GM21529 (cell line): Measurements from ENCODE around the gene LRRC37A3.
"Not testable (repeated sequence)": the region's sequence is repeated elsewhere in the genome, so short reads cannot be mapped to it uniquely, and the experiment has no call there.

Experiments used
- ATAC-seq: cut with Tn5 transposase; IDR thresholded peaks from one replicate; pipeline ENCODE4 v1.9.1; 2021; ENCODE audit not compliant: unreplicated experiment

Gene LRRC37A3

GRCh38 chr17:64837018-64837761 is 82.1 kb downstream of the LRRC37A3 start:
- peak; percentile 95 for ATAC-seq

DNA sequence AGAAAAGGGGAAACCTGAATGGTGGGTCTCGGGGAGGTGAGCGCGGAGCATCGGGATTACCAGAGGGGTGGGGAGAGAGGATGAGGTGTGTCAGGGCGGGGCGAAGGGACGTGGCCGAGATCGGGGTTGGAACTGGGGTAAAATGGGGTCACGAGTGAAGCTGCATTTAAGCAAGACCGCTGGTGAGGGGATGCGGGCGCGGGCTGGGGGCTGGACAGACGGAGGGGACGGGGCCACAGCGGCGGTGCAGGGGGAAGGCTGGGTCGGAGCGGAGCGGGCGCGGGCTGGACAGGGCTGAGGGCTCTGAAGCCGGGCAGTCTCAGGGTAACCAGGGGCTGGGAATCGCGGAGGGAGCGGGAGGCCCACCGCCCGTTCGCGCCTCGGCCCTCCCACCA is 82.7 kb downstream of the LRRC37A3 start:
- ATAC-seq, result peak; percentile 38

DNA sequence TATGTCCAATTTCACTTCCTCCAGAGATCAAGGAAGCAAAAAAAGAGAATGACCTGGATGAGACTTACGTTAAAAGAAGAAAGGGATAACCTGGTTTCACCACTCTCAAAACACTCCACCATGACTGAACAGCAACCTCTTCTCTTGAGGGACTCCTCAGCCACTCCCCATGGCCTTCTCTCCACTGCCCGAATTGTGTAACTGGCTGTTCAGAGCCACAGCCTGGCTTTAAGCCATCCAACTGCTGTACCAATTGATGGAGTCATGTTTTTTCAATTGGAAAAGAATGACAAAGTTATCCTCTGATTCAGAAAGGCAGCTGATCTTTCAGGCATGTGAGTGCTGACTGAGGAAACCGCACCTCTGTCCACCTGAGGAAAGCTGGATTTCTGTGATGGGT is 85.2 kb downstream of the LRRC37A3 start:
- not testable (repeated sequence) for ATAC-seq

- ATAC-seq, result not testable (repeated sequence)
Measured at GRCh38 chr17:64830631-64831040, 88.6 kb downstream of the LRRC37A3 start.

- not testable (repeated sequence) for ATAC-seq
Measured at GRCh38 chr17:64829824-64830630, 89.3 kb downstream of the LRRC37A3 start.

- not testable (repeated sequence) for ATAC-seq
Measured at GRCh38 chr17:64829068-64829467, 90.2 kb downstream of the LRRC37A3 start.

- ATAC-seq, result not testable (repeated sequence)
Measured at GRCh38 chr17:64818904-64819303, 100.4 kb downstream of the LRRC37A3 start.

DNA sequence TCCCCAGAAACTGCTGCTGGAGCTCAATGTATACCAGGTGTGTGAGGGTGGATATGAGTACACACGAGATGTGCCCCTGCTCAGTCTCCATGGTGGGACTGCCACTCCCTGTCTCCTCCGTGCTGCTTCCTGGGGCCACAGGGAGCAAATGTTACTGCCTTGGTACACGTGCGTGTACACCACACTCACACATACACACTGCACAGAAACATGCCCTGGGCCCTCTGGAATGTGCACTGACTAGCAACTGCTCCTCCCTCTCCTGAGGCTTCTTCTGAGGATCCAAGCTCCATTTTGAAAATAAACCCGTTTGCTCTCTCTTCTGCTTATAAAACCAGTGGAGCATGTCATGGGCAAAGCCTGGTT is 103.5 kb downstream of the LRRC37A3 start:
- ATAC-seq, result not testable (repeated sequence)

DNA sequence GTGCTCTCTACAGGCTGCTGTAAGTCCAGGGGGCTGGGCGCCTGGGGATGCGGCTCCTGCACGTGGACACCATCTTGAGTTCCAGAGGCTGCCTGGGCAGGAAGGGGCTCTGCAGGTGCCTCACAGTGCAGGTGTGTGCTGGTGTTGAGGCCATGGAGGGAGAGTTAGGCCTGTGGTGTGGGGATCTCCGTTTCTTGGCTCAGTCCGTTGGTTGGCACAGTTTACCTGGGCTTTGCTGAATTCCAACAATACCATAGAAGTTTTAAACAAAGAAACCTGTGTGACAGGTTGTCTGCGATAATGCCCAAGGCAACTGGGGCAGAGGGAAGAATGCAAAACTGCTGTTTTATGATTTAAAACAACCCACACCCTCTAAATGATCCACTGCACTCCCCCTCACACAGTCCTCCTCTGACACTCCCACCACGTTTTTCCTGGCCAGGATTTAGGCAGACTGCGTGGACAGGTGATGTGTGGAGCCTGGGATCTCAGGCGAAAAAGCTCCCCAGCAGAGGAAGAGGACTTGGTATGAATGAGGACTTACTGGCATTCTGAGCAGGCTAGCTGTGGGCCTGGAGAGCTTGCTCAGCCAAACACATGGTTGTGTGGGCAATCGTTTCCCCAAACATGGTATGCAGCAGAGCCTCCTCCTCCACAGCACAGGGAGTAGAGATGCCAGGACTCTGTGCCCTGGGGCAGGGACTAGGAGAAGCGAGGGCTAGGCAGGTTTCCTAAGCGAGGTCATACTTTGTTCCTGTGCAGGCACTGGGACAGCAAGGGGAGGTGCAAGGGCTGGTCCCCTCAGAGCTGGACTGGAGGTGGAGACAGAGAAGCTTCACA is 104.1 kb downstream of the LRRC37A3 start:
- ATAC-seq, result not testable (repeated sequence)

DNA sequence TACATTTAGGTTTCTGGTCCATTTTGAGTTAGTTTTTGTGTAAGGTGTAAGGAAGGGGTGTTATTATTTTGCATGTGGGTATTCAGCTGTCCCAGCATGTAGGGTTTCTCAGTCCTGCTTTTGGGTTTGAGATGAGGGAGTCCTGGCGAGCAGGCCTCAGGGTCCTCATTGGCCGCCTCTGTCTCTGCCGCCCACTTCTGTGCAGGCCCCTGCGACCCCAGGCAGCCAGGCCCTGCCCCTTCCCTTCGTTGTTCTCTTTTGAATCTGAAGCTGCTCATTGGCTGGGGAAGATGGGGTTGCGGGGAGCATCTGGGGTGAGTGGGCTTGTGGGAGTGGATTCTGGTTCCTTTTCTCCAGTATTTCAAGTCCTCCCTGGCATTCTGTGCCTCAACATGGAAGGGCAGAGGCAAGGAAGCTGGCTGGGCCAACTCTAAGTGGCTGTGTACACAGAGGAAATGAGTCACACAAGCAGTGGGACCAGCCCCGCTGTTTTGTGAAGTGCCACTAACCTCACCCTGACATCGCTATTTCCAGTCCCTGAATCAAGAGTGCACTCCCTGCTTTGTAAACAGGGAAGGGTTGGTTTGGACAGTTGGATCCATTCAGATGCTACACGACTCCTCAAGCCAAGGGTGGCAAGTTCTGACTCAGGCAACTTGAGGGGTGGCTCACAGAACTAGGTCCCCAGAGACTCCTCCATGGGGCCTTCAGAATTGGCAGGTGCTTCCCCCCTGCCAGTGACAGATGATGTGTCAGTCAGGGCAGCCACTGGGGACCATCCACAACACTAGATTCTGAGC is 110.9 kb downstream of the LRRC37A3 start:
- ATAC-seq, result peak; percentile 93
